ENCODE measurements around the gene POU6F2. TPM values are rescaled to one million over a fixed set of nuclear protein-coding genes. Genes with fewer than 3 reads are reported as not detected.

Gene POU6F2
- total and polyA plus RNA-seq, 2 experiments from 2014 or later = 7.2 to 7.3 TPM

DNA sequence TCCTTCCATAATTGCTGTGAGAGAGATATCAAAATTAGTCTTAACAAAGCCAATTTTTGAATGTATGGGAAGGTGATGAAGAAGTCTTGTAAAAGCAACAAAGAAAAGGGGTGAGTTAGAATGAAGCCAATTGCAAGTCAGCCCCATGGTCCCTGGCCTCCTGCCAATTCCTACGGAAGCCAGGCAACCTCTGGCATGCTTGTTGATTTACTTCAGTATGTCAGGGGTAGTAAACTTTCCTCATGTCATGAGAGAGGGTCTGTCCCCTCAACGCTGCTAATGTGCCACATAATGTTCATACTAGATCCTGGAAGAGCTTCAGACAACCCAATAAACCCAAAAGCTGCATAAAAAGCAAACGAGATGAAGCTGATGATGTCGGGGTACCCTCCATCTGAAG is 429.4 kb downstream of the POU6F2 start:
- Mint-ChIP-seq H3K27ac (no peak overlapping the region), H3K4me1 (peaks cover 28% of the 10 kb centered on the region), H3K27me3 (ENCODE audit: insufficient read depth, low read depth, poor library complexity) (peaks cover 7% of the 10 kb centered on the region), H3K9me3 (no peaks in the 10 kb centered on the region), H3K36me3 (ENCODE audit: low read depth) (no peaks in the 10 kb centered on the region), H3K4me3 (no peak overlapping the region; the same call in 2 of the 3 replicates)
- no peak overlapping the region for H2AFZ ChIP-seq
- ATAC-seq (no peak), DNase-seq (ENCODE audit: low spot score) (no peak)
- H3K4me3 ChIP-seq = no peak overlapping the region
- H3K4me1 ChIP-seq (ENCODE audit: insufficient read depth) = peaks cover 6% of the 10 kb centered on the region
- H3K79me2 ChIP-seq (replicated peaks; ENCODE audit: insufficient read depth) = no peaks in the 10 kb centered on the region
- no peak for TF ChIP-seq ZNF114 (CRISPR knock-in tag; IDR thresholded peaks at IDR 0.05)
- no peak for TF ChIP-seq STAT1 (IDR thresholded peaks at IDR 0.05; ENCODE audit: unreplicated experiment)
- TF ChIP-seq POLR2AphosphoS5 (IDR thresholded peaks at IDR 0.05; ENCODE audit: low read depth) = no peak
- TF ChIP-seq CREB1 (CRISPR knock-in tag; IDR thresholded peaks at IDR 0.05; ENCODE audit: low read depth) = no peak
- TF ChIP-seq JUNB (IDR thresholded peaks at IDR 0.05; ENCODE audit: unreplicated experiment) = no peak
- no peaks in the 10 kb centered on the region for H3K36me3 ChIP-seq (ENCODE audit: insufficient read depth)
- H3K4me2 ChIP-seq = no peak overlapping the region
- H3K27ac ChIP-seq (ENCODE audit: low read depth) = no peak overlapping the region
- no peaks in the 10 kb centered on the region for H3K9me2 ChIP-seq (ENCODE audit: insufficient read depth)
- H3K27me3 ChIP-seq (ENCODE audit: insufficient read depth) = no peaks in the 10 kb centered on the region
- H4K20me1 ChIP-seq (replicated peaks; ENCODE audit: insufficient read depth) = no peaks in the 10 kb centered on the region
- H3F3A ChIP-seq (replicated peaks; ENCODE audit: low read depth) = no peaks in the 10 kb centered on the region

- Histone ChIP-seq H3K9me2 (ENCODE audit: insufficient read depth) (no peaks in the 10 kb centered on the region), H3F3A (replicated peaks; ENCODE audit: low read depth) (no peaks in the 10 kb centered on the region), H3K36me3 (ENCODE audit: insufficient read depth) (no peaks in the 10 kb centered on the region), H3K4me2 (no peak overlapping the region), H3K27me3 (ENCODE audit: insufficient read depth) (no peaks in the 10 kb centered on the region), H3K79me2 (replicated peaks; ENCODE audit: insufficient read depth) (no peaks in the 10 kb centered on the region), H3K4me1 (ENCODE audit: insufficient read depth) (peaks cover 6% of the 10 kb centered on the region), H4K20me1 (replicated peaks; ENCODE audit: insufficient read depth) (no peaks in the 10 kb centered on the region), H3K4me3 (no peak overlapping the region), H3K27ac (ENCODE audit: low read depth) (no peak overlapping the region), H2AFZ (no peak overlapping the region)
- H3K27ac Mint-ChIP-seq = no peak overlapping the region
- H3K9me3 Mint-ChIP-seq = no peaks in the 10 kb centered on the region
- H3K27me3 Mint-ChIP-seq (ENCODE audit: insufficient read depth, low read depth, poor library complexity) = peaks cover 7% of the 10 kb centered on the region
- peaks cover 28% of the 10 kb centered on the region for H3K4me1 Mint-ChIP-seq
- ATAC-seq (no peak), DNase-seq (ENCODE audit: low spot score) (no peak)
- no peak overlapping the region for H3K4me3 Mint-ChIP-seq
- no peaks in the 10 kb centered on the region for H3K36me3 Mint-ChIP-seq (ENCODE audit: low read depth)
- TF ChIP-seq JUNB (IDR thresholded peaks at IDR 0.05; ENCODE audit: unreplicated experiment) (no peak), CREB1 (CRISPR knock-in tag; IDR thresholded peaks at IDR 0.05; ENCODE audit: low read depth) (no peak), CTCF (conservative IDR thresholded peaks at IDR 0.05; ENCODE audit: low read depth in 2 of 2) (no peak), EZH2 (IDR thresholded peaks at IDR 0.05; ENCODE audit: low read depth, unreplicated experiment) (no peak), ETS1 (IDR thresholded peaks at IDR 0.05) (no peak), POLR2AphosphoS5 (IDR thresholded peaks at IDR 0.05; ENCODE audit: low read depth) (no peak), EZH2phosphoT487 (IDR thresholded peaks at IDR 0.05; ENCODE audit: unreplicated experiment) (no peak), NANOG (IDR thresholded peaks at IDR 0.05; ENCODE audit: borderline replicate concordance) (no peak), STAT1 (IDR thresholded peaks at IDR 0.05; ENCODE audit: unreplicated experiment) (no peak), REST (IDR thresholded peaks at IDR 0.05; ENCODE audit: unreplicated experiment) (no peak), ZNF114 (CRISPR knock-in tag; IDR thresholded peaks at IDR 0.05) (no peak)
Measured at GRCh38 chr7:39407723-39408122, 430.0 kb downstream of the POU6F2 start.

All from GM23338 (cell line).